DOHH2 (cell line): ENCODE measurements around the gene NIPAL3.
"Not testable (repeated sequence)": the region's sequence is repeated elsewhere in the genome, so short reads cannot be mapped to it uniquely, and the experiment has no call there.

ENCODE experiments used
- H3F3A ChIP-seq: fragments of 200-600 bp; sonication (generic), shearing (Covaris generic); 2 replicates; pipeline ENCODE4 v1.6.0; 2016; ENCODE audit warnings: antibody characterized with exemption, mild to moderate bottlenecking; ENCODE audit not compliant: control insufficient read depth, insufficient read depth
- H3K27ac ChIP-seq: fragments of 200-600 bp; sonication (generic); 2 replicates; pipeline ENCODE4 v1.5.1; 2014; ENCODE audit warnings: low read depth, mild to moderate bottlenecking, low read length, moderate library complexity
- H3K27me3 ChIP-seq: fragments of 200-600 bp; sonication (generic); 2 replicates; pipeline ENCODE4 v1.6.1; 2014; ENCODE audit warnings: mild to moderate bottlenecking, low read length, mixed read lengths; ENCODE audit not compliant: control insufficient read depth
- H3K36me3 ChIP-seq: fragments of 200-600 bp; sonication (generic); 2 replicates; pipeline ENCODE4 v1.6.1; 2014; ENCODE audit warnings: mild to moderate bottlenecking, low read length, moderate library complexity, mixed read lengths; ENCODE audit not compliant: control insufficient read depth
- H3K4me1 ChIP-seq: fragments of 200-600 bp; sonication (generic); 2 replicates; pipeline ENCODE4 v1.6.1; 2014; ENCODE audit warnings: mild to moderate bottlenecking, low read length, mixed read lengths; ENCODE audit not compliant: control insufficient read depth
- H3K4me2 ChIP-seq: fragments of 200-600 bp; sonication (generic); 2 replicates; pipeline ENCODE4 v1.6.0; 2014; ENCODE audit warnings: mild to moderate bottlenecking, low read length, moderate library complexity
- H3K4me3 ChIP-seq: fragments of 200-600 bp; sonication (generic); 2 replicates; pipeline ENCODE4 v1.5.1; 2014; ENCODE audit warnings: mild to moderate bottlenecking, low read length, mixed read lengths
- H3K79me2 ChIP-seq: fragments of 200-600 bp; sonication (generic); 2 replicates; pipeline ENCODE4 v1.6.1; 2014; ENCODE audit warnings: mild to moderate bottlenecking, low read length, mixed read lengths; ENCODE audit not compliant: control insufficient read depth
- H3K9me2 ChIP-seq: fragments of 200-600 bp; sonication (generic); replicated peaks from 2 replicates; pipeline ENCODE4 v1.6.1; 2014; ENCODE audit warnings: mild to moderate bottlenecking, low read length, mixed read lengths; ENCODE audit not compliant: control insufficient read depth
- H3K9me3 ChIP-seq: fragments of 200-600 bp; sonication (generic); 2 replicates; pipeline ENCODE4 v1.6.1; 2014; ENCODE audit warnings: antibody characterized with exemption, low read length, mixed read lengths; ENCODE audit not compliant: control insufficient read depth, insufficient read depth
- H4K20me1 ChIP-seq: fragments of 200-600 bp; sonication (generic); 2 replicates; pipeline ENCODE4 v1.6.0; 2014; ENCODE audit warnings: low read depth, mild to moderate bottlenecking, antibody characterized with exemption, low read length, moderate library complexity; ENCODE audit not compliant: control insufficient read depth, insufficient read depth
- CTCF ChIP-seq: fragments of 200-600 bp; sonication (generic); IDR thresholded peaks from one replicate; pipeline ENCODE4 v1.5.1; 2014; ENCODE audit warnings: antibody characterized with exemption, mild to moderate bottlenecking, low read depth, low read length; ENCODE audit not compliant: poor library complexity, severe bottlenecking
- EZH2phosphoT487 ChIP-seq: fragments of 200-600 bp; sonication (generic); IDR thresholded peaks from 2 replicates; pipeline ENCODE4 v1.6.1; 2017; ENCODE audit warnings: borderline replicate concordance, mild to moderate bottlenecking, antibody characterized with exemption, low read length, moderate library complexity, mixed read lengths

NIPAL3 gene

DNA sequence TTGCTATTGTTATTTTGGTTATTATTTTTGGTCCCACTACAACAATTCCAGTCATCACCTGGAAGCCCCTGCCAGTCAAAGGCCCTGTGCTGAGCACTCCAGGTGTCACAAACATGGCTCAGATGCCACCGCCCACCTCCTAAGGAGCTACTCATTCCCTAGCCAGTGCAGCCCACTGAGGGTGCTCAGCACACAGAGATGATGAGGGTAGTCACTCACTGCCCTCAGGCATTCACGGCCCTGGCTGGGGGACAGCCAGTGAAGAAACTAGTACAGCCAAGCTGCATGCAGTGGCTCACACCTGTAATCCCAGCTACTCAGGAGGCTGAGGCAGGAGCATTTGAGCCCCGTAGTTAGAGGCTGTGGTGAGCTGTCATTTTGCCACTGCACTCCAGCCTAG is 42.3 kb downstream of the NIPAL3 start:
- no peak for TF ChIP-seq EZH2phosphoT487
- TF ChIP-seq CTCF, result no peak
- no peaks in the 10 kb centered on the region for H4K20me1 ChIP-seq
- no peak overlapping the region for H3K4me3 ChIP-seq
- no peak overlapping the region for H3K4me2 ChIP-seq
- H3K9me3 ChIP-seq, result no peaks in the 10 kb centered on the region
- no peak overlapping the region for H3K27ac ChIP-seq
- H3K27me3 ChIP-seq, result no peaks in the 10 kb centered on the region
- H3K9me2 ChIP-seq, result no peaks in the 10 kb centered on the region
- 0 out of 2 replicates have a peak, but pooled peaks cover 3% of the 10 kb centered on the region for H3K4me1 ChIP-seq
- no peaks in the 10 kb centered on the region for H3F3A ChIP-seq
- no peaks in the 10 kb centered on the region for H3K79me2 ChIP-seq
- peaks cover 18% of the 10 kb centered on the region for H3K36me3 ChIP-seq

DNA sequence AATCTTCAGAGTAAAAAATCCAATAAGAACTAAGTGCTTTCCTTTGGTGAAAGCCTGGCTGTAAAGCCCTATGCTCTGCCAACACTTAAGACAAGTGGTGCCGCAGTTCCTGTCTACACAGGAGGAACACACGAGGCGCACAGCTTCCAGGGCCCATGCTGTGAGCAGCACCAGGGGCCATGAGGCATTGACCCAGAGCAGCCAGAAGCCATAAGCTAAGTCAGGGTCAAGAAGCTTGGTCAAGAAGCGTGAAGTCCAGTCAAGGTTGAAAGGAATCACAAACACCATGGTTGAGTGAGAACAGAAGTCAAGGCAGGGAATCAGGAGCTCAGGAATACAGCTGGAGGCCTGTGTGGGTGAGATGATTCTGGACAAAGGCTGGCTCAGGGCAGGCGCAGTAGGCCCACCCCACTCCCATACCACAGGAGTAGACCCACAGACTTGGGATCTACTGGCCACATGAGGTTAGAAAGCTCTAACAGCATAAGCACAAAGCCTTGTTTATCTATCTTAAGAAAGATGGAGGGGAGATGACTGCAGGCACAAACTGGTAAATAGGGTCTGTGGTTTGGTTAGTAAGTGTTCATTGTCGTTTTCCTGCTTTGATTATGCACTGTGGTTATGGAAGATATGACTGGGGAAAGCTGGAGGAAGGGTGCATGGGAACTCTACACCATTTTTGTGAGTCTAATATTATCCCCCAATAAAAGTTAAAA is 44.1 kb downstream of the NIPAL3 start:
- H3K4me3 ChIP-seq, result no peak overlapping the region
- no peak overlapping the region for H3K27ac ChIP-seq
- no peaks in the 10 kb centered on the region for H4K20me1 ChIP-seq
- H3F3A ChIP-seq, result no peaks in the 10 kb centered on the region
- H3K9me3 ChIP-seq, result no peaks in the 10 kb centered on the region
- TF ChIP-seq CTCF, result no peak
- no peak for TF ChIP-seq EZH2phosphoT487
- no peak overlapping the region for H3K4me2 ChIP-seq
- H3K4me1 ChIP-seq, result 0 out of 2 replicates have a peak, but pooled peaks cover 3% of the 10 kb centered on the region
- no peaks in the 10 kb centered on the region for H3K79me2 ChIP-seq
- H3K27me3 ChIP-seq, result no peaks in the 10 kb centered on the region
- H3K36me3 ChIP-seq, result peaks cover 12% of the 10 kb centered on the region
- H3K9me2 ChIP-seq, result no peaks in the 10 kb centered on the region

- not testable (repeated sequence) for H3K27me3 ChIP-seq, H3K9me3 ChIP-seq, H3K4me3 ChIP-seq, H3K27ac ChIP-seq, H3K4me1 ChIP-seq, H3F3A ChIP-seq, H3K4me2 ChIP-seq, H3K9me2 ChIP-seq, H3K79me2 ChIP-seq, H4K20me1 ChIP-seq
- peaks cover 16% of the 10 kb centered on the region for H3K36me3 ChIP-seq
These were observed 46.5 kb downstream of the NIPAL3 start for GRCh38 chr1:24462128-24462527.

DNA sequence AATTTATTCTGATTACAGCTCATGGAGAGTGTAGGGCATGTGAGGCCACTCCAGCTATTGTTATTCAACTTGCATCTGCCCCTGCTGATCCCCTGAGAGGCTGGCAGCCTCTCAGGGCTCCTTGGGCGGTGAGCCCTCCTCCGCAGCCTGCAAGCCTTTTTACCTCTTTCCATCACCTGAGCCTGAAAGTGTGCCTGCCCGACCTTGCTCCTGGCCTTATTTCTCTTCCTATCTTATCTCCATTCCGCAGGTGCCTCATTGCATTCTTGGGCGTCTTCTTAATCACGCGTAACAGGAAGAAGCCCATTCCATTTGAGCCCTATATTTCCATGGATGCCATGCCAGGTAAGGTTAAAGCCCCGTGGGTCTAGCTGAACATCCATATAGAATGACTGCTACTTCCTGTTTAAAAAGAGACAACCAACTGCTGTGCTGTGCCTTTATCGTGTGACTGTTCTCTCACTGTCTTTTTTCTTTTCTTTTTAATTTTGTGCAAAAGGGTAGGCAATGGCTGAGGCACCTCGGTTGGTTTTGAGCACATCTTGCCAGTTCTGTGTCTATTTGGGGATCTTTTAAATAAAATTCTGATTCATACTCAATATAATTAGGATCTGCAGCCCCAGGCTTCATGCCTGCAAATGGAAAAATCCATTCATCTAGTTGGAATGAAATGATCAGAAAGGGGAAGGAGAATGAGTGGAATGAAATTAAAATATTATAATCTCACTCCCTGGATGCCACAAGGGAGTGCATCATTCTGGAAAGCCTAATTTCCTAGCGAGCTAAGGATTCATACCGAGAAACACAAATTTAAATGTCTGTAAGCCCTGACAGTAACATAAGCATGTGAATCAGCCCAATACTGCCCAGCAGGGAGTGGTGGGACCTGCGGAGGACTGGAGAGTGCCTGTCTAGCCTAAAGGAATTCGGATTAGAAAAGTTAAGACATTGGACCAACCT is 48.5 kb downstream of the NIPAL3 start:
- Histone ChIP-seq H3K9me3 (no peaks in the 10 kb centered on the region), H3K27ac (no peak overlapping the region), H3K27me3 (no peaks in the 10 kb centered on the region), H3K79me2 (no peaks in the 10 kb centered on the region), H3K4me3 (no peak overlapping the region), H3K9me2 (no peaks in the 10 kb centered on the region), H3F3A (no peaks in the 10 kb centered on the region), H3K4me2 (no peak overlapping the region), H3K4me1 (no peaks in the 10 kb centered on the region), H4K20me1 (no peaks in the 10 kb centered on the region), H3K36me3 (peaks cover 12% of the 10 kb centered on the region)
- TF ChIP-seq CTCF (no peak), EZH2phosphoT487 (no peak)
